Erythroblast (primary cell): ENCODE results near the gene ZC3H14.

ENCODE experiments used
- GATA1 ChIP-seq: IDR thresholded peaks from 2 replicates; pipeline ENCODE4 v1.6.1; 2011; ENCODE audit warnings: low read depth, mild to moderate bottlenecking, control low read depth, low read length, moderate library complexity
- POLR2A ChIP-seq: IDR thresholded peaks from 2 replicates; pipeline ENCODE4 v1.6.1; 2011; ENCODE audit warnings: mild to moderate bottlenecking, low read length

- TF ChIP-seq POLR2A (no peak), GATA1 (no peak)
These were observed 37.1 kb downstream of the ZC3H14 start for GRCh38 chr14:88599761-88600439.
